Stimulated activated CD8-positive, alpha-beta memory T cell treated with anti-CD3 and anti-CD28 coated beads, Interleukin-12 subunit alpha, Interleukin-12 subunit beta, amount 100 ng/mL, for 4 hours (primary cell): ENCODE results near the gene RDM1.
"Not testable (repeated sequence)": the region's sequence is repeated elsewhere in the genome, so short reads cannot be mapped to it uniquely, and the experiment has no call there.

Experiments
- DNase-seq: peaks from one replicate; pipeline ENCODE4 v3.0.0-alpha.2; 2020; ENCODE audit warnings: low read depth

RDM1 gene, protein sequence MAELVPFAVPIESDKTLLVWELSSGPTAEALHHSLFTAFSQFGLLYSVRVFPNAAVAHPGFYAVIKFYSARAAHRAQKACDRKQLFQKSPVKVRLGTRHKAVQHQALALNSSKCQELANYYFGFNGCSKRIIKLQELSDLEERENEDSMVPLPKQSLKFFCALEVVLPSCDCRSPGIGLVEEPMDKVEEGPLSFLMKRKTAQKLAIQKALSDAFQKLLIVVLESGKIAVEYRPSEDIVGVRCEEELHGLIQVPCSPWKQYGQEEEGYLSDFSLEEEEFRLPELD

GRCh38 chr17:35930211-35931065 lies at the start of gene RDM1:
RDM1 (minus strand) TSS chr17:35930773; CDS start chr17:35930727, 46 bp downstream.
- DNase-seq = peak; percentile 74

- no peak for DNase-seq
These were observed 47.8 kb upstream of the RDM1 start for GRCh38 chr17:35978346-35978745.

DNA sequence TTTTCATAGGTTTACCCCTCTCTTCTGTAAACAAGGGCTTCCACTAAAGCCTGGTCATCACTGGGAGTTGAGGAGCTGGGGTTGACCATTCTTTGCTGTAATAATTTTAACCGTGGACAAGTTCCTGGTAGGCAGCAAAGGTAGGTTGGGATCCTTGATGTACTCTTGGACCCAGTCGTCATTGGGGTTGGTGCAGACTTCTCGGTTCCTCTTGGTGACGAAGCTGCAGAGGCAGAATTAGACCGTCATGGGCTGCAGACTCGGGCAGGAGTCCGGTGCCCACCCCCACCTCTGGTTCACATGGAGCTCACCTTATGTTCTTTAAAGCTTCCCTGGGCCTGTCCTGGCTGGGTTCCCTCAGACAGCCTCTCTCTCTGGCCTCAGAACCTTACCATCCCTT lies 46.9 kb upstream of the RDM1 start:
- DNase-seq = no peak

DNA sequence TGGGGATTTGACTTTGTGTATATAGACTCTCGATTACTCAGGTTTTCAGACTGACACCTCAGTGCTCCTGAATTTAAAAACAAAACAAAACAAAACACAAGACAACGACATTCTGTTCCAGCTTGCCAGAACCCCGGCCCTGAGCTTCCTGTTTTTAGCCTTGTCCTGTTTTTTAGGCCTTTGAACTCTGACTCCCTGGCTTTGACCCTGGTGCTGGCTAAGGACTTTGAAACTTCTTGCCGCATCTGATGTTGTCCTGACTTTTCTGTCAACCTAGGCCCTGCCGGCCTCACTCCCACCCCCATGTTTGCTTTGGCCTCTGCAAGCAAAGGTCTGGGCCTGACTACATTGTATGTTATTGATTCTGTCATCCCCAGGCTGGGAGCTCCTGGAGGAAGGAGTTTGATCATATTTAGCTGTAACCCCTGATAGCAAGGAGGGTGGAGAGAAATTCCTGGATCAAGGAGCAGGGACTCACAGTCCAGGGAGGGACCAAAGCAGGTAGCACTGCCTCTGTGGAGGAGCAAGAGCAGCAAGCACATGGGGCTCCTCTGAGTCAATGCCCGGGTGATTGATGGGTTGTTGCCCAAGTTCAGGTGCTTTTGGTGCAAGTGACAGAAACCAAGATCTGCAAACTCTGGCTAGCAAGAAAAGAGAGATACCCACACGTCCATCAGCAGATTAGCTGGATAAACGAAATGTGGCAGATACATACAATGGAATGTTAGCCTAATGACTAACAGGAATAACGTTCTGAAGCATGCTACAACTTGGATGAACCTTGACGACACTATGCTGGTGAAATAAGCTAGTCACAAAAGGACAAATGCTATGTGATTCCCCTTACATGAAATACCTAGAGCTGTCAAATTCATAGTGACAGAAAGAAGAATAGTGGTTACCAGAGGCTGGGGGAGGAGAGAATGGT lies 43.0 kb upstream of the RDM1 start:
- no peak for DNase-seq

DNA sequence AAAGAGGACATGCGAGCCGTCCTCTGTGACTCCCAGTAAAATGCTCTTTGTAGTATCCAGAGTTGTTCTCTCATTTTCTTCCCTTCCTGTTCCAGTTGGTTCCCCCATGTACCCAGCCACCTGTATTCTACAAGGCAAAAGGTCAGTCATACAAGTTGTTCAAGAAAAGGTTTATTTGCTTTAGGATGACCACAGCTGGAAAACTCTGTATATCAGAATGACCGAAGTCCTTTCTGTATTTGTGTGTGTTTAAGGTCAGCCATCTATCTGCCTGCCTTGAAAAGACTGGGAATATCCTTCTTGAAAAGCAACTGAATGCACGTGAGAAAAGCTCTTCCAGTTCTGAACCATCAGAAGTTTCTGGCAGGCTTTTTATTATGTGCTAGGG lies 42.4 kb upstream of the RDM1 start:
- no peak for DNase-seq

- no peak for DNase-seq
These were observed 42.0 kb upstream of the RDM1 start for GRCh38 chr17:35972535-35972934.

DNA sequence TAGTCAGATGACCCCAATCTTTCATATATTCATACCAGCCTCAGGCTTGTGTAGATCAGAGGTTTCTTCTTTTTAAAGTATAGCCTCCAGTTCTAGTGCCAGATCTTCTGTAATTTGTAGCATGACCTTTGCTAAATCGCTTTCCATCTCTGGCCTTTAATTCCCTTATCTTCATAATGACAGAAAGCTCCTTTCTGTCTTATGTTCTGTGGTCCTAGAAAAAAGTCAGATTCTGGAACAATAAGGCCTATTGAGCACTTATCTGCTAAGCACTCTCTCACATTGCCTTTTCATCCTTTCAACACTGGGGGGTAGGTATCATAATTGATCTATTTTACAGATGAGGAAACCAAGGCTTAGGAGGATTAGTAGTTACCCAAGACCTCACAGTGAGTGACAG lies 41.5 kb upstream of the RDM1 start:
- no peak for DNase-seq

- DNase-seq = peak; percentile 31
These were observed 39.2 kb upstream of the RDM1 start for GRCh38 chr17:35969558-35970380.

- no peak for DNase-seq
These were observed 38.0 kb upstream of the RDM1 start for GRCh38 chr17:35968520-35969054.

GRCh38 chr17:35965272-35965671 lies 34.7 kb upstream of the RDM1 start:
- DNase-seq = no peak

DNA sequence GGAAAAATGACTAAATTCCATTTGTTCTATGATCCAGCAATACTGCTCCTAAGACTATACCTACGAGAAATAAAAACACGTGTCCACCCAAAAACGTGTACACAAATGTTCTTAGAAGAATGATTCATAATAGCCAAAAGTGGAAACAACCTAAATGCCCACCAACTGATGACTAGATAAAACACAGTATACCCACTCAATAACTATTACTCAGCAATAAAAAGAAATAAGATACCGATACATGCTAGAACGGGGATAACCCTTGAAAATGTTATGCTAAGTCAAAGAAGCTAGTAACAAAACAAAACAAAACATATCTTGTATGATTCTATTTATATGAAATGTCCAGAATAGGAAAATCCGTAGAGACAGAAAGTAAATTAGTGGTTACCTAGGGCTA lies 33.1 kb upstream of the RDM1 start:
- DNase-seq = no peak

DNA sequence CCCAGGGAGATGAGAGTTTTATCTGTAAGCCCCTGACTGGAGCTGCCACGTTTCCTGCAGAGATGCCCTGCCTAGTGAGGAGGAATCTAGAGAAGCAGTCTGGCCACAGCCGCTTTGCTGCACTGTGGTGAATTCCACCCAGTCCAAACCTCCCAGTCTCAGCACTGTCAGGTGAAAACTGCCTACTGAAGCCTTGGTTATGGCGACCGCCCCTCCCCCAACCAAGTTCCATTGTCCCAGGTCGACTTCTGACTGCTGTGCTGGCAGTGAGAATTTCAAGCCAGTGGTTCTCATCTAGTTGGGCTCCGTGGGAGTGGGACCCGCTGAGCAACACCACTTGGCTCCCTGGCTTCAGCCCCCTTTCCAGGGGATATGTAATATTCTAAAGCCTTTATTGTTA lies 23.1 kb upstream of the RDM1 start:
- no peak for DNase-seq

DNA sequence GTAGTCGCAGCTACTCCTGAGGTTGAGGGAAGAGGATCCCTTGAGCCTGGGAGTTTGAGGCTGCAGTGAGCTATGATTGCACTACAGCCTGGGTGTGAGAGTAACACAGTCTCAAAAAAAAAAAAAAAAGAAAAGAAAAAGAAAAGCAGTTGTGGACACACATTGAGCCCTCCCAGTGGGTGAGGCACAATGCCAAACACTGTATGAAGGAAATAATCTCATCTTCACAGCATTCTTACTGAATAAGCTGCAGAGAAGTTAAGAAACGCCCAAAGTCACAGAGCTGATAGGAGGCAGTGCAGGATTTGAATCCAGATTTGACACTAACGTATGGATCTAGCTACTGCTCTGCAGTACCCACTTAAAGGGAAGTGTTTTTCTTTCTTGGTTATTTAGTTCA lies 18.8 kb upstream of the RDM1 start:
- DNase-seq = no peak

- DNase-seq = no peak
These were observed 17.5 kb upstream of the RDM1 start for GRCh38 chr17:35948092-35948491.

GRCh38 chr17:35947156-35947585 lies 16.6 kb upstream of the RDM1 start:
- peak; percentile 22 for DNase-seq

- no peak for DNase-seq
These were observed 13.6 kb upstream of the RDM1 start for GRCh38 chr17:35944151-35944550.

DNA sequence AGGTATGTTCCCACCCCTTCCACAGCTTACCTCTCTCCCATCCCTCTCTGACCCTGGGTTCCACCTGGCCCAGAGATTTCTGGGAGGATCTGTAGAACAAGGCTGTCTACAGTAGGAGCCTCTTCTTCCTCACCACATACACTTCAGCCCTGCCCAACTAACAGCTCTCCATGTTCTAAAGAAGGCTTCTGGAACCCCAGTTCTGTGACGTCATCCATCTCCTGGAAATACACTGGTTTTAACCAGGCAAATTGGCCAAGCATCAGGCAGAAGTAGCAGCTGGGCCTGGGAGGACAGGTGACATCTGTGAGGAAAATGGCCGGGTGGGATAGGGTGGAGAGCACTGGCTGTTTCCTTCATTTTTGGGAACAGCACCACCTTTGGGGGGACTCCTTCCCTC lies 13.0 kb upstream of the RDM1 start, which contains the start of gene LYZL6:
TSS of gene LYZL6 (minus strand) at position 177 of the 400 bp plus-strand sequence. CDS start 4,357 bp downstream, outside the sequence.
- no peak for DNase-seq

- DNase-seq = no peak
These were observed 12.1 kb upstream of the RDM1 start for GRCh38 chr17:35942588-35943186.

DNA sequence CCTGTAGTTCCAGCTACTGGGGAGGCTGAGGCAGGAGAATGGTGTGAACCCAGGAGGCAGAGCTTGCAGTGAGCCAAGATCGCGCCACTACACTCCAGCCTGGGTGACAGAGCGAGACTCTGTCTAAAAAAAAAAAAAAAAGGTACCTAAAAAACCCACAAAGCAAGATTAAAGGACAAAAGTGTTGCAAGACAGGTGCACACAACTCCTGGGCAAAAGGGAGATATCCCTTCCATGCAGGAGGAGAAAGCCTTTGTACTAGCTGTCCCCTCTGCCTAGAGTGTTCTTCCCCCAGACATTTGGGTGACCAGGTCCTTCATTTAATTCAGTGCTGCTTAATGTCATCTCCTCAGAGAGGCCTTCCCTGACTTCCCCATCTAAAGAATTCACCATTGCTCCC lies 7.9 kb upstream of the RDM1 start:
- DNase-seq = not testable (repeated sequence)

- no peak for DNase-seq
These were observed 5.5 kb upstream of the RDM1 start for GRCh38 chr17:35936063-35936462.

DNA sequence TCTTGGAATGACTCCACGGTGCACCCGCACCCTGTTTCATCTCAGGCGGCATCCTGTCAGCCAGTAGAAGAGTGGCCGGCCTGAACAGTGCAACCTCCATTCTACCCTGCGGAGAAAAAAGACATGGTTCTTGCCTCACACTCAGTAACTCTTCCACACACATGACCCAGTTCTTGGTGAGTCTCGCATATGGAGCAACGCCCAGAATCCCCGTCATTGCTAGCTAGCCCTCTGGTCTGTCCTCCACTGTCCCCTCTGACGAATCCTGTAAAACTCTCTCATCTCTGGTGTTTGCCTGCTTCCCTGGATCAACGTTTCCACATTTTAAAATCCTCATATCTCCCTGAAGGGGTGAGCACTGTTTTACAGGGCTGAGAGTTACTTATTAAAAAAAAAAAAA lies 4.2 kb upstream of the RDM1 start:
- DNase-seq = no peak
